ENCODE measurements around the gene GPC3.

The GPC3 gene

GRCh38 chrX:133972916-133973315 is 12.5 kb downstream of the GPC3 start:
- Histone ChIP-seq H3K27me3 (ENCODE audit: control insufficient read depth in 2 of 2, insufficient read depth in 2 of 2, low read length in 2 of 2) (peaks cover 3 to 5% of the 10 kb centered on the region in 2 donors), H3K36me3 (ENCODE audit: control insufficient read depth in 2 of 2, insufficient read depth in 2 of 2, low read length in 2 of 2) (no peaks in the 10 kb centered on the region), H3K4me3 (ENCODE audit: low read length in 2 of 2) (no peak overlapping the region), H3K9me3 (ENCODE audit: control insufficient read depth in 2 of 2, low read length in 2 of 2) (no peaks in the 10 kb centered on the region), H3K9ac (ENCODE audit: low read depth in 1 of 2, low read length in 2 of 2) (no peak overlapping the region), H3K4me1 (ENCODE audit: control insufficient read depth in 2 of 2, insufficient read depth in 2 of 2, low read length in 2 of 2) (no peaks in the 10 kb centered on the region), H3K27ac (ENCODE audit: low read depth in 2 of 2, low read length in 2 of 2) (no peak overlapping the region)

DNA sequence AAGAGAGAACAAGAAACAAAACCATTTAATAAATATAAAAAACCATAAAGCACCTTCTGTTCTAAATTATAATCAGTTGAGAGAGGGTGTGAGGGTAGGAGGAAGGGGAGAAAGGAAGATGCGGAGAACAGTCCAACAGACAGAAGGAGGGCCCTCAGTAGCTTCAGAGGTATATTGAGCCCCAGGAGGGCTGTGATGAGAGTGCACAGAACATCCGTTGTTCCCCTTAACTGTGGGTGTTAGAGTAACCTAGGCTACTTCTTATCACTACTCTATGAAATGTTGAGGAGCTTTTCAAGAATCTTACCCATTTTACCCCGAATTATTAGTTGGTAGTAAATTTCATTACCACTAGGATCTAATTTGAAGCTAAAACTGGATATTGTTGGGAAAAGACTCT is 13.8 kb downstream of the GPC3 start:
- H3K27me3 ChIP-seq (ENCODE audit: control insufficient read depth in 2 of 2, insufficient read depth in 2 of 2, low read length in 2 of 2): peaks cover 5 to 7% of the 10 kb centered on the region in 2 donors
- H3K4me1 ChIP-seq (ENCODE audit: control insufficient read depth in 2 of 2, insufficient read depth in 2 of 2, low read length in 2 of 2): no peaks in the 10 kb centered on the region
- H3K36me3 ChIP-seq (ENCODE audit: control insufficient read depth in 2 of 2, insufficient read depth in 2 of 2, low read length in 2 of 2): no peaks in the 10 kb centered on the region
- H3K4me3 ChIP-seq (ENCODE audit: low read length in 2 of 2): no peak overlapping the region
- no peak overlapping the region for H3K27ac ChIP-seq (ENCODE audit: low read depth in 2 of 2, low read length in 2 of 2)
- no peaks in the 10 kb centered on the region for H3K9me3 ChIP-seq (ENCODE audit: control insufficient read depth in 2 of 2, low read length in 2 of 2)
- H3K9ac ChIP-seq (ENCODE audit: low read depth in 1 of 2, low read length in 2 of 2): no peak overlapping the region

GRCh38 chrX:133970076-133970475 is 15.3 kb downstream of the GPC3 start:
- peaks cover 5 to 7% of the 10 kb centered on the region in 2 donors for H3K27me3 ChIP-seq (ENCODE audit: control insufficient read depth in 2 of 2, insufficient read depth in 2 of 2, low read length in 2 of 2)
- no peaks in the 10 kb centered on the region for H3K4me1 ChIP-seq (ENCODE audit: control insufficient read depth in 2 of 2, insufficient read depth in 2 of 2, low read length in 2 of 2)
- H3K4me3 ChIP-seq (ENCODE audit: low read length in 2 of 2): no peak overlapping the region
- H3K9me3 ChIP-seq (ENCODE audit: control insufficient read depth in 2 of 2, low read length in 2 of 2): no peaks in the 10 kb centered on the region
- no peak overlapping the region for H3K9ac ChIP-seq (ENCODE audit: low read depth in 1 of 2, low read length in 2 of 2)
- H3K27ac ChIP-seq (ENCODE audit: low read depth in 2 of 2, low read length in 2 of 2): no peak overlapping the region
- H3K36me3 ChIP-seq (ENCODE audit: control insufficient read depth in 2 of 2, insufficient read depth in 2 of 2, low read length in 2 of 2): no peaks in the 10 kb centered on the region

GRCh38 chrX:133969191-133969590 is 16.2 kb downstream of the GPC3 start:
- Histone ChIP-seq H3K9me3 (ENCODE audit: control insufficient read depth in 2 of 2, low read length in 2 of 2) (no peaks in the 10 kb centered on the region), H3K27ac (ENCODE audit: low read depth in 2 of 2, low read length in 2 of 2) (no peak overlapping the region), H3K36me3 (ENCODE audit: control insufficient read depth in 2 of 2, insufficient read depth in 2 of 2, low read length in 2 of 2) (no peaks in the 10 kb centered on the region), H3K27me3 (ENCODE audit: control insufficient read depth in 2 of 2, insufficient read depth in 2 of 2, low read length in 2 of 2) (peaks cover 5 to 7% of the 10 kb centered on the region in 2 donors), H3K4me3 (ENCODE audit: low read length in 2 of 2) (no peak overlapping the region), H3K4me1 (ENCODE audit: control insufficient read depth in 2 of 2, insufficient read depth in 2 of 2, low read length in 2 of 2) (no peaks in the 10 kb centered on the region), H3K9ac (ENCODE audit: low read depth in 1 of 2, low read length in 2 of 2) (no peak overlapping the region)

GRCh38 chrX:133968109-133968508 is 17.3 kb downstream of the GPC3 start:
- H3K9me3 ChIP-seq (ENCODE audit: control insufficient read depth in 2 of 2, low read length in 2 of 2): no peaks in the 10 kb centered on the region
- no peaks in the 10 kb centered on the region for H3K36me3 ChIP-seq (ENCODE audit: control insufficient read depth in 2 of 2, insufficient read depth in 2 of 2, low read length in 2 of 2)
- no peak overlapping the region for H3K27ac ChIP-seq (ENCODE audit: low read depth in 2 of 2, low read length in 2 of 2)
- H3K4me3 ChIP-seq (ENCODE audit: low read length in 2 of 2): no peak overlapping the region
- no peak overlapping the region for H3K9ac ChIP-seq (ENCODE audit: low read depth in 1 of 2, low read length in 2 of 2)
- no peaks in the 10 kb centered on the region for H3K4me1 ChIP-seq (ENCODE audit: control insufficient read depth in 2 of 2, insufficient read depth in 2 of 2, low read length in 2 of 2)
- peaks cover 5 to 7% of the 10 kb centered on the region in 2 donors for H3K27me3 ChIP-seq (ENCODE audit: control insufficient read depth in 2 of 2, insufficient read depth in 2 of 2, low read length in 2 of 2)

- no peak overlapping the region for H3K4me3 ChIP-seq (ENCODE audit: low read length in 2 of 2)
- H3K4me1 ChIP-seq (ENCODE audit: control insufficient read depth in 2 of 2, insufficient read depth in 2 of 2, low read length in 2 of 2): no peaks in the 10 kb centered on the region
- peaks cover 5 to 6% of the 10 kb centered on the region in 2 donors for H3K27me3 ChIP-seq (ENCODE audit: control insufficient read depth in 2 of 2, insufficient read depth in 2 of 2, low read length in 2 of 2)
- H3K36me3 ChIP-seq (ENCODE audit: control insufficient read depth in 2 of 2, insufficient read depth in 2 of 2, low read length in 2 of 2): no peaks in the 10 kb centered on the region
- H3K9me3 ChIP-seq (ENCODE audit: control insufficient read depth in 2 of 2, low read length in 2 of 2): no peaks in the 10 kb centered on the region
- H3K27ac ChIP-seq (ENCODE audit: low read depth in 2 of 2, low read length in 2 of 2): no peak overlapping the region
- H3K9ac ChIP-seq (ENCODE audit: low read depth in 1 of 2, low read length in 2 of 2): no peak overlapping the region
Observed at GRCh38 chrX:133966199-133966598, 19.2 kb downstream of the GPC3 start.

DNA sequence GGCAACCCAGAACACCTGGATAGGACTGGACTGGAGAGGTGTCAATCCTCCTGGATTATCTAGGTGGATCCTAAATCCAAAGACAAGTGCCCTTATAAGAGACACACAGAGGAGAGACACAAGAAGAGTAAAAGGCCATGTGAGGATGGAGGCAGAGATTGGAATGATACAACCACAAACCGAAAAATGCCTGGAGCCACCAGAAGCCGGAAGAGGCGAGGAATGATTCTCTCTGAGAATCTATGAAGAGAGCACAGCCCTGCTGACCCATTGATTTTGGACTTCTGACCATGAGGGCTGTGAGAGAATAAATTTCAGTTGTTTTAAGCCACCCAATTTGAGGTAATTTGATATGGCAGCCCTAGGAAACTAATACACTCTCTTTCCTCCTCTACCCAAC is 20.1 kb downstream of the GPC3 start:
- Histone ChIP-seq H3K9me3 (ENCODE audit: control insufficient read depth in 2 of 2, low read length in 2 of 2) (no peaks in the 10 kb centered on the region), H3K27me3 (ENCODE audit: control insufficient read depth in 2 of 2, insufficient read depth in 2 of 2, low read length in 2 of 2) (peaks cover 5 to 6% of the 10 kb centered on the region in 2 donors), H3K27ac (ENCODE audit: low read depth in 2 of 2, low read length in 2 of 2) (no peak overlapping the region), H3K4me1 (ENCODE audit: control insufficient read depth in 2 of 2, insufficient read depth in 2 of 2, low read length in 2 of 2) (no peaks in the 10 kb centered on the region), H3K4me3 (ENCODE audit: low read length in 2 of 2) (no peak overlapping the region), H3K9ac (ENCODE audit: low read depth in 1 of 2, low read length in 2 of 2) (no peak overlapping the region), H3K36me3 (ENCODE audit: control insufficient read depth in 2 of 2, insufficient read depth in 2 of 2, low read length in 2 of 2) (no peaks in the 10 kb centered on the region)

DNA sequence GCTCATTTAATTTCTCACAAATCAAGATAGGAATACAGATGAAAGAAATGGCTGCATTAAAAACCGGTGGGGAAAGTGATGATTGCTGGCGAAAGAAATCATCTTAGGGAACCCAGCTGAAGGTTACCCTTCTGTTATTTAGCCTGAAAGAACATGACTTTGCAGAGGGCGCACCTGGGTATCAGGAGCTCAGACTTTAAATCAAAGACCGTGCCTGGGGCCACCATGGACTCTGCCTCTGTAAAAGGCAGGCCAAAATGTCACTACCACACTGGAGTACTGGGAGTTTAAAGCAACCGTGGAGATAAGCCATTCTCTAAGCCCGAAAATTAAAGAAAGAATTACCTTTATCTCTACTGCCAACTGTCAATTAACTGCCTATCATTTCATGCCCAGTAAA is 24.3 kb downstream of the GPC3 start:
- Histone ChIP-seq H3K9me3 (ENCODE audit: control insufficient read depth in 2 of 2, low read length in 2 of 2) (no peaks in the 10 kb centered on the region), H3K27me3 (ENCODE audit: control insufficient read depth in 2 of 2, insufficient read depth in 2 of 2, low read length in 2 of 2) (peaks cover 0 to 2% of the 10 kb centered on the region in 2 donors), H3K36me3 (ENCODE audit: control insufficient read depth in 2 of 2, insufficient read depth in 2 of 2, low read length in 2 of 2) (no peaks in the 10 kb centered on the region), H3K4me3 (ENCODE audit: low read length in 2 of 2) (no peak overlapping the region), H3K9ac (ENCODE audit: low read depth in 1 of 2, low read length in 2 of 2) (no peak overlapping the region), H3K27ac (ENCODE audit: low read depth in 2 of 2, low read length in 2 of 2) (no peak overlapping the region), H3K4me1 (ENCODE audit: control insufficient read depth in 2 of 2, insufficient read depth in 2 of 2, low read length in 2 of 2) (no peaks in the 10 kb centered on the region)

DNA sequence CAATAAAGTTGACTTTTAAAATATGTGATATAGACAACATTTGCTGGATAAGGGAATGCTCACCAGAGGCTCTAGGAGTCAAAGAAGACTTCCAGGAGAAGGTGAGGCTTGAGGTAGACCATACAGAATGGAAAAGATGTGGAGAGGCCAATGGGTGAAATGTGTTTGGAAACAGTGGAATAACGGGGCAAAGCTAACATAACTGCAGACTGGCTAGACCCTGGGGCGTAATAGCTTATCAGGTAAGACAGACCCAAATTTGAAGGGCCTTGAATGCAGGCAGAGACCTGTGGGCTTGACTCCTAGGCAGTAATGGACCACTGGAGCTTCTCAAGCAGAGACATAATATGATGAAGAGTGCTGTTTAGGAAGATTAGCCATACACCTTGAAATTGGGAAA is 25.4 kb downstream of the GPC3 start:
- no peak overlapping the region for H3K9ac ChIP-seq (ENCODE audit: low read depth in 1 of 2, low read length in 2 of 2)
- no peaks in the 10 kb centered on the region for H3K9me3 ChIP-seq (ENCODE audit: control insufficient read depth in 2 of 2, low read length in 2 of 2)
- no peak overlapping the region for H3K27ac ChIP-seq (ENCODE audit: low read depth in 2 of 2, low read length in 2 of 2)
- no peaks in the 10 kb centered on the region for H3K4me1 ChIP-seq (ENCODE audit: control insufficient read depth in 2 of 2, insufficient read depth in 2 of 2, low read length in 2 of 2)
- H3K27me3 ChIP-seq (ENCODE audit: control insufficient read depth in 2 of 2, insufficient read depth in 2 of 2, low read length in 2 of 2): peaks cover 0 to 2% of the 10 kb centered on the region in 2 donors
- no peak overlapping the region for H3K4me3 ChIP-seq (ENCODE audit: low read length in 2 of 2)
- H3K36me3 ChIP-seq (ENCODE audit: control insufficient read depth in 2 of 2, insufficient read depth in 2 of 2, low read length in 2 of 2): no peaks in the 10 kb centered on the region

- H3K4me1 ChIP-seq (ENCODE audit: control insufficient read depth in 2 of 2, insufficient read depth in 2 of 2, low read length in 2 of 2): no peaks in the 10 kb centered on the region
- no peaks in the 10 kb centered on the region for H3K9me3 ChIP-seq (ENCODE audit: control insufficient read depth in 2 of 2, low read length in 2 of 2)
- H3K36me3 ChIP-seq (ENCODE audit: control insufficient read depth in 2 of 2, insufficient read depth in 2 of 2, low read length in 2 of 2): no peaks in the 10 kb centered on the region
- H3K9ac ChIP-seq (ENCODE audit: low read depth in 1 of 2, low read length in 2 of 2): no peak overlapping the region
- H3K27ac ChIP-seq (ENCODE audit: low read depth in 2 of 2, low read length in 2 of 2): no peak overlapping the region
- peaks cover 0 to 2% of the 10 kb centered on the region in 2 donors for H3K27me3 ChIP-seq (ENCODE audit: control insufficient read depth in 2 of 2, insufficient read depth in 2 of 2, low read length in 2 of 2)
- no peak overlapping the region for H3K4me3 ChIP-seq (ENCODE audit: low read length in 2 of 2)
Observed at GRCh38 chrX:133958997-133959688, 26.3 kb downstream of the GPC3 start.

Data from mucosa of rectum (tissue), 2 donors.